HUDEP-2 (cell line): Measurements from ENCODE around the gene FURIN.
A peak's percentile ranks its signal among the peaks of the same experiment; 100 is the strongest.

Experiments used
- DNase-seq, 76 experiments: peaks; one replicate each; lab custom pipeline; 2025; ENCODE audit not compliant: unreplicated experiment in 76 of 76; lab: John Stamatoyannopoulos, UW

Gene FURIN

DNA sequence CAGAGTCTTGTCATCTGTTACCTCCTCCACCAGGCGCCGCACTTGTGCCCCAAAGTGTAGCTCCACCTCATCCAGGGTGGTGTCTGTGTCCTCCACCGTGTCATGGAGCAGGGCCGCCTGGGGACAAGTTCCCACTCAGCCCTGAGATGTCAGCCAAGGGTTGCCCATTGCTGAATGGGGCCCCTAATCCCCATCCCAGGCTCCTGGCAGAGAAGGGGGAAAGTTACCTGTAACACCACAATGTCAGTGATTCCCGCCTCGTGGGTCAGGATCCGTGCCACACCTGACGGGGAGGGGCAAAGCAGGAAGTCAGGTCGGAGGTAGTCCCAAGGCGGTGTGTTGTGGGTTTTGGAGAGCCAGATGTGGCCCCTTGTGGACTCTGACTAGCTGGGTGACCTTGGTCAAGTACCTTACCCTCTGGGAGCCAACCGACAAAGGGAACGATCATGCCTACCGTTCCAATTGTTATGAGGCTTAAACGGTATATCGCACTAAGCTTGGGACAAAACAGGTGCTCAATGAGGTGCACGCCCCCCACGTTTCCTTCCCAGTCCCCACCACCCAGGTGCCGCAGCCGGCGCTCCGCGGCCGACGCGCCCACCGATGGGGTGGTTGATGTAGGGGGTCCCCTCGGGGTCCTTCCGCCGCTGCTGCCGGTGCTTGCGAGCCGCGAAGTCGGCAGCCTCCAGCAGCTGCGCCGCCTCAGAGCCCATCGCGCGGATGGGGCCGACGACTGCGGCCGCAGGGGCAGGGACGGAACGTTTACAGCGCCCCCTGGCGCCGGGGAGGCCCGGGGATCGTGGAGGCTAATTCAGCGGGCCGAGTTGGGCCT is 63.7 kb downstream of the FURIN start, which contains the start of gene HDDC3:
HDDC3 (minus strand) TSS at position 722 of the 832 bp plus-strand sequence; CDS start at position 713, 9 bp downstream.
- peak; percentile 45 to 93 (median 85) for DNase-seq

DNA sequence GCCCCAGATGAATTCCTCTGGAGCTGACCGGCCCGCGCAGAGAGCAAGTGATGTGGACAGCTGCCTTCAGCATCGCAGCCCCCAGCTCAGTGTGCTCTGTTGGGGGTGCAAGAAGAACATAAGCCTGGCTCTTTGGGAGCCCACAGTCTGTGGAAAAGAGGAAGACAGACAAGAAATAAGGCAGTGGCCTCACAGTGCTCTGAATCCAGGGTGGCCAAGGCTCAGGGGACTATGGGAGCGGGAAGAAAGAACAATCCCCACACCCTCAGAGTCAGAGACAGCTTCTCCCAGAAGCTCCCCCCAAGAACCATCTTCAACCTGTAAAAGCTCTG is 64.2 kb downstream of the FURIN start:
- DNase-seq, result no peak
